Measurements from ENCODE around the gene CLN3. TPM values are rescaled to one million over a fixed set of nuclear protein-coding genes. Genes with fewer than 3 reads are reported as not detected.
"Not testable (repeated sequence)": the region's sequence is repeated elsewhere in the genome, so short reads cannot be mapped to it uniquely, and the experiment has no call there.

CLN3 gene
- total and polyA plus RNA-seq, 2 donors from 2014 or later: 35.0 to 54.1 TPM

- intact Hi-C loops (cut with DNase I): loop anchor here (10.0 kb wide), 1 partner anchor 53 kb away; no protein-coding TSS in a partner anchor
- Histone ChIP-seq H3K27ac (ENCODE audit: low read depth in 2 of 2, low read length in 2 of 2) (peak overlapping the region; percentile 98), H3K4me1 (ENCODE audit: control insufficient read depth in 2 of 3, insufficient read depth in 2 of 3, low read depth in 1 of 3, low read length in 3 of 3) (peaks cover 0 to 3% (median 0%) of the 10 kb centered on the region in 3 donors), H3K27me3 (ENCODE audit: control insufficient read depth, insufficient read depth, low read length) (no peaks in the 10 kb centered on the region), H3K9me3 (ENCODE audit: control insufficient read depth in 2 of 3, insufficient read depth in 1 of 3, low read length in 3 of 3) (no peaks in the 10 kb centered on the region), H3K4me3 (ENCODE audit: low read length in 3 of 3) (peak overlapping the region; percentile 92 to 99 (median 94)), H3K9ac (ENCODE audit: low read length in 3 of 3) (peak overlapping the region; percentile 87 to 97 (median 97)), H3K36me3 (ENCODE audit: control insufficient read depth in 2 of 3, insufficient read depth in 3 of 3, low read length in 3 of 3) (peaks cover 0 to 4% (median 4%) of the 10 kb centered on the region in 3 donors)
- no peak for FAIRE-seq
- TF ChIP-seq, protein P1, sequence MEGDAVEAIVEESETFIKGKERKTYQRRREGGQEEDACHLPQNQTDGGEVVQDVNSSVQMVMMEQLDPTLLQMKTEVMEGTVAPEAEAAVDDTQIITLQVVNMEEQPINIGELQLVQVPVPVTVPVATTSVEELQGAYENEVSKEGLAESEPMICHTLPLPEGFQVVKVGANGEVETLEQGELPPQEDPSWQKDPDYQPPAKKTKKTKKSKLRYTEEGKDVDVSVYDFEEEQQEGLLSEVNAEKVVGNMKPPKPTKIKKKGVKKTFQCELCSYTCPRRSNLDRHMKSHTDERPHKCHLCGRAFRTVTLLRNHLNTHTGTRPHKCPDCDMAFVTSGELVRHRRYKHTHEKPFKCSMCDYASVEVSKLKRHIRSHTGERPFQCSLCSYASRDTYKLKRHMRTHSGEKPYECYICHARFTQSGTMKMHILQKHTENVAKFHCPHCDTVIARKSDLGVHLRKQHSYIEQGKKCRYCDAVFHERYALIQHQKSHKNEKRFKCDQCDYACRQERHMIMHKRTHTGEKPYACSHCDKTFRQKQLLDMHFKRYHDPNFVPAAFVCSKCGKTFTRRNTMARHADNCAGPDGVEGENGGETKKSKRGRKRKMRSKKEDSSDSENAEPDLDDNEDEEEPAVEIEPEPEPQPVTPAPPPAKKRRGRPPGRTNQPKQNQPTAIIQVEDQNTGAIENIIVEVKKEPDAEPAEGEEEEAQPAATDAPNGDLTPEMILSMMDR (IDR thresholded peaks at IDR 0.05; ENCODE audit: borderline replicate concordance, extremely low read depth, insufficient read depth): peak; percentile 21
- peak in 3 of 5 donors; percentile 46 to 83 (median 54) for DNase-seq
Observed at GRCh38 chr16:28491230-28491969, 474 bp downstream of the CLN3 start.

DNA sequence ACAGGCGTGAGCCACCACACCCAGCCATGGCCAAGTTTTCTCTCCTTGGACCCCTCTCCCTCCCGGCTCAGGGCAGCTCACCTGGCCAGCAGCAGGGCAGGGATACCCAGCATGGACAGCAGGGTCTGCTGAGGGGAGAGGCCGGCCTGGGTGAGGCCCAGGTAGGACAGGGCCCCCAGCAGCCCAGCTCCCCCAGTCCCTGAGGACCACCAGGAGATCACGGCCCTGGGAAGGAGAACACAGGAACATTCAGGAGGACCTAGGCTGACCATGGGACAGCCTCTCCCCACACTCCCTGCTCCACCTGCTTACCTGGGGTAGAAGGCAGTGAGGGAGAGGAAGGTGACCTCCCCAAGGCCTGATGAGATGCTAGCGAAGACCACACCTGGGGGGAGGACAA lies 5.6 kb downstream of the CLN3 start:
- TF ChIP-seq, protein P1 (IDR thresholded peaks at IDR 0.05; ENCODE audit: borderline replicate concordance, extremely low read depth, insufficient read depth): no peak
- intact Hi-C loops (cut with DNase I): no loop called here
- H3K36me3 ChIP-seq (ENCODE audit: control insufficient read depth in 2 of 3, insufficient read depth in 3 of 3, low read length in 3 of 3): peaks cover 0 to 10% (median 4%) of the 10 kb centered on the region in 3 donors

DNA sequence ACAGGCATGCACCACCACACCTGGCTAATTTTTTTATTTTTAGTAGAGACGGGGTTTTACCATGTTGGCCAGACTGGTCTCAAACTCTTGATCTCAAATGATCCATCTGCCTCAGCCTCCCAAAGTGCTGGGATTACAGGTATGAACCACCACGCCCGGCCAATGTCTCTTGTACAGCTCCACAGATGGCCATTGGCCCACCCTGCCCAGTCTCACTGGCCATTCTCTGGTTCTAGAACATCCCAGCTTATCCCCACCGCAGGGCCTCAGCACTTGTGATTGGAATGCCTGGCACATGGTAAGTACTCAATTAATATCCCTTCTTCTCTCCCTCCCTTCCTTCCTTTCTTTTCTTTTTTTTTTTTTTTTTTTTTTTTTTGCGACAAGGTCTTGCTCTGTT lies 8.5 kb downstream of the CLN3 start:
- intact Hi-C loops (cut with DNase I); H3K4me3 ChIP-seq (ENCODE audit: low read length in 3 of 3); H3K27ac ChIP-seq (ENCODE audit: low read depth in 2 of 2, low read length in 2 of 2); H3K27me3 ChIP-seq (ENCODE audit: control insufficient read depth, insufficient read depth, low read length); FAIRE-seq; H3K4me1 ChIP-seq (ENCODE audit: control insufficient read depth in 2 of 3, insufficient read depth in 2 of 3, low read depth in 1 of 3, low read length in 3 of 3); H3K9ac ChIP-seq (ENCODE audit: low read length in 3 of 3); H3K9me3 ChIP-seq (ENCODE audit: control insufficient read depth in 2 of 3, insufficient read depth in 1 of 3, low read length in 3 of 3): not testable (repeated sequence)
- DNase-seq: peak in 1 of 5 donors; percentile 29
- peaks cover 0 to 11% (median under 1%) of the 10 kb centered on the region in 3 donors for H3K36me3 ChIP-seq (ENCODE audit: control insufficient read depth in 2 of 3, insufficient read depth in 3 of 3, low read length in 3 of 3)

More for the DNA sequence above, 5.6 kb downstream of the CLN3 start:
- Histone ChIP-seq H3K9ac (ENCODE audit: low read length in 3 of 3) (no peak overlapping the region), H3K27me3 (ENCODE audit: control insufficient read depth, insufficient read depth, low read length) (no peaks in the 10 kb centered on the region), H3K4me3 (ENCODE audit: low read length in 3 of 3) (no peak overlapping the region), H3K27ac (ENCODE audit: low read depth in 2 of 2, low read length in 2 of 2) (no peak overlapping the region), H3K9me3 (ENCODE audit: control insufficient read depth in 2 of 3, insufficient read depth in 1 of 3, low read length in 3 of 3) (no peaks in the 10 kb centered on the region), H3K4me1 (ENCODE audit: control insufficient read depth in 2 of 3, insufficient read depth in 2 of 3, low read depth in 1 of 3, low read length in 3 of 3) (peaks cover 0 to 3% (median 0%) of the 10 kb centered on the region in 3 donors)
- no peak for FAIRE-seq
- peak in 1 of 5 donors; percentile 52 for DNase-seq

DNA sequence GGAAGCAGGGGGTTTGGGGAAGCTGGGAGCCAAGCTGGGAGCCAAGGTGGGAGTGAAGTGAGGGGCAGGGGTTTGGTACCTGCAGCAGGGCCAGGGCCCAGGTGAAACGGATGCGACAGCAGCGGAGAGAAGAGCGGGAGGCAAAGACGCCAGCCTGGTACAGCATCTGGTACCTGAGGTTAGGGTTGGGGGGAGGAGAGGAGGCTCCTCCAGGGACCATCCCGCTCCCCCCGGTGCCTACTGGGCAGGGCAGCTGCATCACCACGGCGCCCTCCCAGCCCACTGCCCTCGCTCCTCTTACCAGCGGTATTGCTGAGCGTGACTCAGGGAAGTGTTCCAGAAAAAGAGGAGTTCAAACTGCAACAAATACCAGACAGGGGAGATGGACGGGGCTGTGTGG lies 9.8 kb downstream of the CLN3 start:
- TF ChIP-seq, protein P1 (IDR thresholded peaks at IDR 0.05; ENCODE audit: borderline replicate concordance, extremely low read depth, insufficient read depth): no peak
- H3K4me1 ChIP-seq (ENCODE audit: control insufficient read depth in 2 of 3, insufficient read depth in 2 of 3, low read depth in 1 of 3, low read length in 3 of 3): no peaks in the 10 kb centered on the region
- no peak overlapping the region for H3K9ac ChIP-seq (ENCODE audit: low read length in 3 of 3)
- FAIRE-seq (no peak), DNase-seq (peak in 1 of 5 donors; percentile 49)
- H3K9me3 ChIP-seq (ENCODE audit: control insufficient read depth in 2 of 3, insufficient read depth in 1 of 3, low read length in 3 of 3): no peaks in the 10 kb centered on the region
- H3K36me3 ChIP-seq (ENCODE audit: control insufficient read depth in 2 of 3, insufficient read depth in 3 of 3, low read length in 3 of 3): peaks cover 0 to 11% (median 0%) of the 10 kb centered on the region in 3 donors
- H3K4me3 ChIP-seq (ENCODE audit: low read length in 3 of 3): no peak overlapping the region
- no peaks in the 10 kb centered on the region for H3K27me3 ChIP-seq (ENCODE audit: control insufficient read depth, insufficient read depth, low read length)
- no peak overlapping the region for H3K27ac ChIP-seq (ENCODE audit: low read depth in 2 of 2, low read length in 2 of 2)
- intact Hi-C loops (cut with DNase I): no loop called here
